Mucosa of rectum (tissue), 2 donors: ENCODE results near the gene ULK4.
"Not testable (repeated sequence)": the region's sequence is repeated elsewhere in the genome, so short reads cannot be mapped to it uniquely, and the experiment has no call there.

Source experiments
- H3K27ac ChIP-seq, 2 donors: one replicate each; pipeline ENCODE4 v1.7.0; 2013; ENCODE audit warnings: inconsistent platforms in 2 of 2, low read depth in 2 of 2, low read length in 2 of 2
- H3K27me3 ChIP-seq, 2 donors: one replicate each; pipeline ENCODE4 v1.7.0; 2013; ENCODE audit warnings: low read length in 2 of 2; ENCODE audit not compliant: control insufficient read depth in 2 of 2, insufficient read depth in 2 of 2
- H3K36me3 ChIP-seq, 2 donors: one replicate each; pipeline ENCODE4 v1.7.0; 2013; ENCODE audit warnings: low read length in 2 of 2; ENCODE audit not compliant: control insufficient read depth in 2 of 2, insufficient read depth in 2 of 2
- H3K4me1 ChIP-seq, 2 donors: one replicate each; pipeline ENCODE4 v1.7.0; 2013; ENCODE audit warnings: low read length in 2 of 2, mild to moderate bottlenecking in 1 of 2; ENCODE audit not compliant: control insufficient read depth in 2 of 2, insufficient read depth in 2 of 2
- H3K4me3 ChIP-seq, 2 donors: one replicate each; pipeline ENCODE4 v1.7.0; 2013; ENCODE audit warnings: low read length in 2 of 2
- H3K9ac ChIP-seq, 2 donors: one replicate each; pipeline ENCODE4 v1.7.0; 2013; ENCODE audit warnings: low read length in 2 of 2, low read depth in 1 of 2, mild to moderate bottlenecking in 1 of 2
- H3K9me3 ChIP-seq, 2 donors: one replicate each; pipeline ENCODE4 v1.7.0; 2013; ENCODE audit warnings: low read length in 2 of 2; ENCODE audit not compliant: control insufficient read depth in 2 of 2
- donor health status: healthy.
- donor health status: Normal muscosa, but diverticular disease.

ULK4 gene

DNA sequence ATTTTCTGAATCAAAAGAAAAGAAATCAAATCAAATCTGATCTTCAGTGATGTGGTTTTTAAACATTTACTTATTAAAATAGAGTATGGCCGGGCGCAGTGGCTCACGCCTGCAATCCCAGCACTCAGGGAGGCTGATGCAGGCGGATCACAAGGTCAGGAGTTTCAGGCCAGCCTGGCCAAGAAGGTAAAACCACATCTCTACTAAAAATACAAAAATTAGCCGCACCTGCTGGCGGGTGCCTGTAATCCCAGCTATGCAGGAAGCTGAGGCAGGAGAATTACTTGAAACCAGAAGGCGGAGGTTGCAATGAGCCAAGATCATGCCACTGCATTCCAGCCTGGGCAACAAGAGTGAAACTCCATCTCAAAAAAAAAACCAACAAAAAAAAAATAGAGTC, 169.1 kb downstream of the ULK4 start:
- Histone ChIP-seq H3K9me3 (no peaks in the 10 kb centered on the region), H3K27ac (no peak overlapping the region), H3K9ac (no peak overlapping the region), H3K27me3 (no peaks in the 10 kb centered on the region), H3K4me3 (no peak overlapping the region), H3K36me3 (no peaks in the 10 kb centered on the region), H3K4me1 (no peaks in the 10 kb centered on the region)

DNA sequence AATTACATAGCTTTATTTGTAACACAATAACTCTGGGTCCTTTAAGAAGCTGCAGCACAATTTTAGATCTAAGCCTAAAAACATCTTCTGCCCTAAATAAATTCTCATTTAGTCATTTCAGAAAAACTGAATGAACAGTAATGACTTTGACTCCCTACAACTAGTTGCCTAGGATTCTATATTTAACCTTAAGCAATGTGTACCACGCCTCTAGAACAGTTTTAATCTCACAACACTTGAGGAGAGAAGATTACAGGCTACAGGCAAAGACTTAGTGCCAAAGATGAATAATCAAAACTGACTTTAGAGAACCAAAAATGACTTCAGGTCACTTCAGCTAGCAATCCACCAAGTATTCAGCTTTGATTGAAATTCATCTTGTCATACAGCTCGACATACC, 192.8 kb downstream of the ULK4 start:
- H3K27me3 ChIP-seq = no peaks in the 10 kb centered on the region
- no peaks in the 10 kb centered on the region for H3K36me3 ChIP-seq
- no peaks in the 10 kb centered on the region for H3K4me1 ChIP-seq
- no peak overlapping the region for H3K4me3 ChIP-seq
- H3K9me3 ChIP-seq = no peaks in the 10 kb centered on the region
- no peak overlapping the region for H3K9ac ChIP-seq
- H3K27ac ChIP-seq = no peak overlapping the region

DNA sequence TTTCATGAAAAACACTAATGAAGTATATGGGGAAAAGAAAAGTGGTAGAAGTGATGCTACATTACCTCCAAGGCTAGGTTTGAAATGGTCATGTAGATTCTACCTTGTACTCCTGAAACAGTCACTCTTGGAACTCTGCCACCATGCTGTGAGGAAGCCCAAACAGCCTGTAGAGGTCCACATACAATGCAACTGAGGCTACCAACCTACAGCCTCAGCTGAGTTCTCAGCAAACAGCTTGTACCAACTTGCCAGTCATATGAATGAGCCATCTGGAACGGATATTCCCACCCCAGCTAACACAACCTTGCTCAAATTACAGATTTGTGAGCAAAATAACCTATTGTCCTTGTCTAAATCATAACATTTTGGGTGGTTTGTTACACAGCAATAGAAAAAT, 193.5 kb downstream of the ULK4 start:
- Histone ChIP-seq H3K27me3 (no peaks in the 10 kb centered on the region), H3K9ac (no peak overlapping the region), H3K9me3 (no peaks in the 10 kb centered on the region), H3K4me3 (no peak overlapping the region), H3K36me3 (no peaks in the 10 kb centered on the region), H3K27ac (no peak overlapping the region), H3K4me1 (no peaks in the 10 kb centered on the region)

DNA sequence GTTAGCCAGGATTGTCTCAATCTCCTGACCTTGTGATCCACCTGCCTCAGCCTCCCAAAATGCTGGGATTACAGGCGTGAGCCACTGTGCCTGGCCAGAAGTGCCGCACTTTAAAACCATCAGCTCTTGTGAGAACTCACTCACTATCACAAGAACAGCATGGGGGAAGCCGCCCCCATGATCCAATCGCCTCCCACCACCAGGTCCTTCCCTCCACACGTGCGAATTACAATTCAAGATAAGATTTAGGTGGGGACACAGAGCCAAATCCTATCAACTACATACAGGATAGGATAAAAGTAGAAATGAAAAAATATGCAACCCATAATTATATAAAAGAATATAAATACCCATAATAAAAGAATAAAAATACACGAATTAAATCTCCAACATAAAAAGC, 199.0 kb downstream of the ULK4 start:
- not testable (repeated sequence) for H3K4me1 ChIP-seq, H3K27me3 ChIP-seq, H3K4me3 ChIP-seq, H3K36me3 ChIP-seq, H3K9ac ChIP-seq, H3K27ac ChIP-seq, H3K9me3 ChIP-seq

DNA sequence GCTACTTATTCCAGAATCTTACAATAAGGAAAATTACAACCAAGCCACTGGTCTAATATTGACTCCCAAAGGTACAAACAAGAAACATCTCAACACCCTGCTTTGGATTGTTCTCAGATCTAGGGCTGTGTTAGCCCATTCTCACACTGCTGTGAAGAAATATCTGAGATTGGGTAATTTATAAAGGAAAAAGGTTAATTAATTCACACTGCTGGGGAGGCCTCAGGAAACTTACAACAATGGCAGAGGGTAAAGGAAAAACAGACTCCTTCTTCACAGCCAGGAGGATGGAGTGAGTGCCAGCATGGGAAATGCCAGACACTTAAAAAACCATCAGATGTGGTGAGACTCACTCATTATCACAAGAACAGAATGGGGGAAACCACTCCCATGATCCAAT, 208.3 kb downstream of the ULK4 start:
- H3K4me1 ChIP-seq = no peaks in the 10 kb centered on the region
- no peaks in the 10 kb centered on the region for H3K27me3 ChIP-seq
- no peak overlapping the region for H3K4me3 ChIP-seq

DNA sequence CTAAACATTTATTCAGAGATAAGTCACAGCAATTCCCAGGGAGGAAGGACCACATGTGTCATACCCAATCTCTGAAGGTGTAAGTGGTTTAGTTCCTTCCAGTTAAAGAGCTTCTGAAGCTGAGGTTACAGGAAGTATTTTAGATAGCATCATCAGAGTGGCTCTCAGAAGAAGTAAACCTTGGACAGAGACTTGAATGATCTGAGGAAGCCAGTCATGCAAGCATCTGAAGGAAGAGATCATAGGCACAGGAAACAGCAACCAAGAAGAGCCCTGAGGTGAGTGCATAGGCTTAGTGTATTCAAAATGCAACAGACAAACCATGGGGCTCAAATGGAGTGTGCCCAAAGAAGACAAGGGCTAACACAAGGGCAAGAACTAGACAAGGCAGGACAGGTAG, 210.3 kb downstream of the ULK4 start:
- Histone ChIP-seq H3K9ac (no peak overlapping the region), H3K4me3 (no peak overlapping the region), H3K4me1 (no peaks in the 10 kb centered on the region), H3K9me3 (no peaks in the 10 kb centered on the region), H3K36me3 (peaks cover 0 to 3% of the 10 kb centered on the region in 2 donors), H3K27ac (no peak overlapping the region), H3K27me3 (no peaks in the 10 kb centered on the region)

More for the DNA sequence above, 208.3 kb downstream of the ULK4 start:
- no peak overlapping the region for H3K9ac ChIP-seq
- no peak overlapping the region for H3K27ac ChIP-seq
- no peaks in the 10 kb centered on the region for H3K9me3 ChIP-seq
- H3K36me3 ChIP-seq = peaks cover 0 to 3% of the 10 kb centered on the region in 2 donors

DNA sequence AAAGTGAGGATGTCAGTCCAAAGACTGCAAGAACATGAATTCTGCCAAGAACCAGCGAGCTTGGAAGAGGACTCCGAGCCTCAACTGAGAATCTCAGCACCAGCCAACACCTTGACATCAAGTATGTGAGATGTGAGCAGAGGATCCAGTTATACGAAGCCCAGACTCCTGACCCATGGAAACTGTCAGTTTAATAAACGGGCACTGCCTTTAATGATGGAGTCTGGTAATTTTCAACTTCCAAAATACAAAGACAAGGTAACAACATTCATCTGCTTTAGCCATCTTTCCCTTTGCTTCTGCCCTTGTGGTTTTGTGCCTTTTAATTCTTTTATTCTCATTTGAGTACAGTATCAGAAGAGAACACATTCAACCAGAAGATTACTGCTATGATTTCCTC, 211.9 kb downstream of the ULK4 start:
- Histone ChIP-seq H3K4me1 (no peaks in the 10 kb centered on the region), H3K4me3 (no peak overlapping the region), H3K9me3 (no peaks in the 10 kb centered on the region), H3K36me3 (peaks cover 0 to 3% of the 10 kb centered on the region in 2 donors), H3K27ac (no peak overlapping the region), H3K9ac (no peak overlapping the region), H3K27me3 (no peaks in the 10 kb centered on the region)

DNA sequence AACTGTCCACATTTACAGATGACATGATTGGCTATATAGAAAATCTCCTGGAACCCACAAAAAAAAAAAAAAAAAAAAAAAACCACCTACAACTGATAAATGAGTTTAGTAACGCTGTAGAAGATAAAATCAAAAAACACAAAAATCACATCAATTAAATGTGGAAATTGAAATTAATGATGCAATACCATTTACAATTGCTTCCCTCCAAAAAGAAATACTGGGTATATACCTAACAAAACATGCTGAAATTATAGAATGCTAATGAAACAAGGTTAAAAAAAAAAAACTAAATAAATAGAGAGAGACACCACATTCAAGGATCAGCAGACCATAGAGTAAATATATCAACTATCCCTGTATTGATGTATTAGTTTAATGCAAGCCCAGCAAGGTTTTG, 215.7 kb downstream of the ULK4 start:
- no peaks in the 10 kb centered on the region for H3K9me3 ChIP-seq
- no peak overlapping the region for H3K9ac ChIP-seq
- no peaks in the 10 kb centered on the region for H3K27me3 ChIP-seq
- H3K27ac ChIP-seq = no peak overlapping the region
- H3K36me3 ChIP-seq = no peaks in the 10 kb centered on the region
- no peak overlapping the region for H3K4me3 ChIP-seq
- no peaks in the 10 kb centered on the region for H3K4me1 ChIP-seq

DNA sequence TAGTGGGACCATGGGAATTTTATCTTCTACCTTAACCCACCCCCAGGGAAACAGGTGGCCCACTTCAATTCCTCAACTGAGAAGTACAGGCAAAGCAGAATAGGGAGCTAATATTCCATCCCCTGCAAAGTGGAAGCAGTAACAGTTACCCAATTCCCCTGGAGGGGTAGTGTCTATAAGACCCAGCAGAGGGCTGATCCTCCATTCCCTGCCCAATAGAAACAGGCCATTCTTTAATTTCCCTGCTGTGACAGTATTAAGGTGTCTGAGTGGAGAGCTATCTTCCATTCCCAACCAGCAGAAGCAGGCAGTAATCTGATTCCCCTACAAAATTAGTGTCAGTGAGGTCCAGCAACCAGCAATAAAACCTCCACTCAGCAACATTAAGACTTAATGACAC, 219.8 kb downstream of the ULK4 start:
- Histone ChIP-seq H3K4me1 (no peaks in the 10 kb centered on the region), H3K27ac (no peak overlapping the region), H3K36me3 (no peaks in the 10 kb centered on the region), H3K4me3 (no peak overlapping the region), H3K9me3 (no peaks in the 10 kb centered on the region), H3K9ac (no peak overlapping the region), H3K27me3 (no peaks in the 10 kb centered on the region)

DNA sequence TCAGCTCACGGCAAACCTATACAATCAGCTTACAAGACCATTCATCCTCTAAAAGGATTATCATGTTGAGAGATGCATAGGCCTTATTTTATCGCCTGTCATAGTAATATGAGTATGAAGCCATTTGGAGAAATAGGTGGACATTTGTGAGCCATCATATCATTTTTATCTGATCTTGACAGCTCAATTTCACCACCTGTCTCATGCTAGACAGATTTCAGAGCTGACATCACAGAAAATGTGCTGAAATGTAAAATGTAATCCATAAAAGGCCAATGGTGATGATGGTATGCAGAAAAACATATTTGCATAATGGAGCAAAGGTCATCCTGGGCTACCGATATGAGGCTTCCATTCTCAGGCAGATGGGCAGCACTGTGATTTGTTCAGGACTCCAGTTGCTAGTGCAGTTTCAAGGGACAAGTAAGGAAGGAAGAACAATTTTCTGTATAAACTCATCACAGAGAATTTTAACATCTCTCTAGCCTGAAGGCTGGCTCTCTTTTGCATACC, 221.5 kb downstream of the ULK4 start:
- H3K9ac ChIP-seq = no peak overlapping the region
- H3K36me3 ChIP-seq = no peaks in the 10 kb centered on the region
- no peaks in the 10 kb centered on the region for H3K27me3 ChIP-seq
- H3K4me3 ChIP-seq = no peak overlapping the region
- H3K9me3 ChIP-seq = no peaks in the 10 kb centered on the region
- no peaks in the 10 kb centered on the region for H3K4me1 ChIP-seq
- H3K27ac ChIP-seq = no peak overlapping the region

DNA sequence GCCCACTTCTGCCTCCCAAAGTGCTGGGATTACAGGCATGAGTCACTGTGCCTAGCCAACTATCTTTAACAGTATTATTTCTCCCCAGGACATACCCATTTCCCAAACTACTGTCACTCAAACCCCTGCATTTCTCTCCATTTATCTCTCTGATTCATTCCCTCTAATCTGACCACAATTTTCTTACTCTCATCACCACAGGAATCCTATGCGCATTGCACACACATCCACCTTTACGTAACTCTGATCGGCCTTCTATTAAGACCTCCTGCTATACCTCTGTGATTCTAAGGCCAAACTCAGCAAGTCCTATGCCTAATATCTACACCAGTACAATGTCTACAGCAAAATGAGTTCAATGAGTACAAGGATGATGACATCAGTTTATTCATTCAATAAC, 235.0 kb downstream of the ULK4 start:
- H3K4me1 ChIP-seq = no peaks in the 10 kb centered on the region
- no peaks in the 10 kb centered on the region for H3K27me3 ChIP-seq
- no peaks in the 10 kb centered on the region for H3K9me3 ChIP-seq
- no peak overlapping the region for H3K27ac ChIP-seq
- no peak overlapping the region for H3K4me3 ChIP-seq
- no peaks in the 10 kb centered on the region for H3K36me3 ChIP-seq
- no peak overlapping the region for H3K9ac ChIP-seq
